Upper lobe of left lung (tissue), 6 donors: ENCODE measurements around the gene ZSCAN31. TPM values are rescaled to one million over a fixed set of nuclear protein-coding genes. Genes with fewer than 3 reads are reported as not detected.

Experiments used
- ATAC-seq, 2 donors: fragments of 200-7000 bp; cut with Tn5 transposase; one replicate each; pipeline ENCODE4 v1.9.1; 2022; ENCODE audit warnings: mild to moderate bottlenecking in 2 of 2, moderate library complexity in 2 of 2; ENCODE audit not compliant: low FRiP score in 2 of 2
- DNase-seq, 2 donors: peaks; one replicate each; pipeline ENCODE4 v3.0.0-alpha.2; 2019 to 2020
- H3K27ac ChIP-seq, 4 donors: fragments of 200-600 bp; sonication (generic); one replicate each; pipeline ENCODE4 v1.5.1; 2016 to 2019
- H3K27me3 ChIP-seq, 4 donors: fragments of 200-600 bp; sonication (generic); one replicate each; pipeline ENCODE4 v1.5.1; 2017 to 2019
- H3K36me3 ChIP-seq, 4 donors: fragments of 200-600 bp; sonication (generic); one replicate each; pipeline ENCODE4 v1.5.1; 2016 to 2019
- H3K4me1 ChIP-seq, 4 donors: fragments of 200-600 bp; sonication (generic); one replicate each; pipeline ENCODE4 v1.5.1; 2018 to 2019
- H3K4me3 ChIP-seq, 4 donors: fragments of 200-600 bp; sonication (generic); one replicate each; pipeline ENCODE4 v1.5.1; 2017 to 2019; ENCODE audit warnings: mild to moderate bottlenecking in 2 of 4, moderate library complexity in 1 of 4
- H3K9me3 ChIP-seq, 4 donors: fragments of 200-600 bp; sonication (generic); one replicate each; pipeline ENCODE4 v1.5.1; 2018 to 2019
- EP300 ChIP-seq, 4 donors: sonication (generic); formaldehyde crosslinking; IDR thresholded peaks; one replicate each; pipeline ENCODE4 v1.5.1; 2017; ENCODE audit warnings: antibody characterized with exemption in 4 of 4, control low read depth in 2 of 4
- POLR2A ChIP-seq, 4 donors: fragments of 450-650 bp; IDR thresholded peaks; one replicate each; pipeline ENCODE4 v1.5.1; 2016 to 2017; ENCODE audit warnings: antibody characterized with exemption in 4 of 4, mild to moderate bottlenecking in 2 of 4
- POLR2AphosphoS5 ChIP-seq, 2 donors: sonication (generic); formaldehyde crosslinking; IDR thresholded peaks; one replicate each; pipeline ENCODE4 v1.5.1; 2017; ENCODE audit warnings: antibody characterized with exemption in 2 of 2
- WGBS, 2 donors: methylation state at CpG; one replicate each; pipeline ENCODE4 v1.1.5; 2017 to 2018; 5-methylcytosine and 5-hydroxymethylcytosine counted together
- total RNA-seq, 6 donors: library from RNA; depleted of rRNA in 4 of 6; stranded (reverse); fragments of >200 nt in 4 of 6; gene quantifications; one replicate each; pipeline versions ENCODE4 v1.1.0 to v1.2.1, GENCODE V29; 2016 to 2021
- TF ChIP-seq, protein P1 (sequence below), 6 experiments: fragments of 450-650 bp in 4 of 6; fragments of 200-600 bp in 2 of 6; sonication (generic) in 2 of 6; IDR thresholded peaks; one replicate each; pipeline ENCODE4 v1.5.1; 2016 to 2019; ENCODE audit warnings: antibody characterized with exemption in 6 of 6
- donor health status: DM: no; HTN: no; CAD: no; lungs with moderate emphysema.
- donor health status: DM: no; HTN: yes; CAD: no; lungs with severe emphysema.

The ZSCAN31 gene
- total RNA-seq, 6 donors from 2014 or later = 11.5 to 33.5 (median 18.6) TPM

GRCh38 chr6:28378644-28379043 is 42.7 kb upstream of the ZSCAN31 start:
- DNase-seq = no peak
- no peak for ATAC-seq
- TF ChIP-seq POLR2AphosphoS5 (IDR thresholded peaks at IDR 0.05) (no peak), POLR2A (IDR thresholded peaks at IDR 0.05) (no peak), EP300 (IDR thresholded peaks at IDR 0.05) (no peak)
- TF ChIP-seq, protein P1, sequence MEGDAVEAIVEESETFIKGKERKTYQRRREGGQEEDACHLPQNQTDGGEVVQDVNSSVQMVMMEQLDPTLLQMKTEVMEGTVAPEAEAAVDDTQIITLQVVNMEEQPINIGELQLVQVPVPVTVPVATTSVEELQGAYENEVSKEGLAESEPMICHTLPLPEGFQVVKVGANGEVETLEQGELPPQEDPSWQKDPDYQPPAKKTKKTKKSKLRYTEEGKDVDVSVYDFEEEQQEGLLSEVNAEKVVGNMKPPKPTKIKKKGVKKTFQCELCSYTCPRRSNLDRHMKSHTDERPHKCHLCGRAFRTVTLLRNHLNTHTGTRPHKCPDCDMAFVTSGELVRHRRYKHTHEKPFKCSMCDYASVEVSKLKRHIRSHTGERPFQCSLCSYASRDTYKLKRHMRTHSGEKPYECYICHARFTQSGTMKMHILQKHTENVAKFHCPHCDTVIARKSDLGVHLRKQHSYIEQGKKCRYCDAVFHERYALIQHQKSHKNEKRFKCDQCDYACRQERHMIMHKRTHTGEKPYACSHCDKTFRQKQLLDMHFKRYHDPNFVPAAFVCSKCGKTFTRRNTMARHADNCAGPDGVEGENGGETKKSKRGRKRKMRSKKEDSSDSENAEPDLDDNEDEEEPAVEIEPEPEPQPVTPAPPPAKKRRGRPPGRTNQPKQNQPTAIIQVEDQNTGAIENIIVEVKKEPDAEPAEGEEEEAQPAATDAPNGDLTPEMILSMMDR (IDR thresholded peaks at IDR 0.05) = no peak
- H3K9me3 ChIP-seq = no peaks in the 10 kb centered on the region
- H3K4me3 ChIP-seq = no peak overlapping the region
- peaks cover 8 to 17% (median 9%) of the 10 kb centered on the region in 4 donors for H3K4me1 ChIP-seq
- H3K27me3 ChIP-seq = no peaks in the 10 kb centered on the region
- peaks cover 0 to 39% (median 4%) of the 10 kb centered on the region in 4 donors for H3K36me3 ChIP-seq
- no peak overlapping the region for H3K27ac ChIP-seq

DNA sequence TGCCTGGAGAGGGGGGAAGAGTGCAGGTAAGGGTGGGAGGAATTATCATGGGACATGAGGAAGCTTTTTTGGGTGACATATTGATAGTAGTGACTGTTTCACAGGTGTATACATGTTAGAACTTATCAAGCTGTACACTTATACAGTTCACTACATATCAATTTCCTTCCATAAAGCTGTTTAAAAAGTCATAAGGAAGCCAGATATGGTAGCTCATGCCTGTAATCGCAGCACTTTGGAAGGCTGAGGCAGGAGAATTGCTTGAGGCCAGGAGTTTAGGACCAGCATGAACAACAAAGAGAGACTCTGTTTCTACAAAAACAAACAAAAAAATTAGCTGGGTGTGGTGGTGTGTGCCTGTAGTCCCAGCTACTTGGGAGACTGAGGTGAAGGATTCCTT is 41.9 kb upstream of the ZSCAN31 start:
- TF ChIP-seq POLR2AphosphoS5 (IDR thresholded peaks at IDR 0.05) = no peak
- TF ChIP-seq, protein P1 (IDR thresholded peaks at IDR 0.05) = no peak
- no peak for TF ChIP-seq EP300 (IDR thresholded peaks at IDR 0.05)
- TF ChIP-seq POLR2A (IDR thresholded peaks at IDR 0.05) = no peak
- WGBS, 2 donors = 89 to 96% methylated on average over 1 of the region's 1 CpG
- peaks cover 0 to 39% (median 4%) of the 10 kb centered on the region in 4 donors for H3K36me3 ChIP-seq

DNA sequence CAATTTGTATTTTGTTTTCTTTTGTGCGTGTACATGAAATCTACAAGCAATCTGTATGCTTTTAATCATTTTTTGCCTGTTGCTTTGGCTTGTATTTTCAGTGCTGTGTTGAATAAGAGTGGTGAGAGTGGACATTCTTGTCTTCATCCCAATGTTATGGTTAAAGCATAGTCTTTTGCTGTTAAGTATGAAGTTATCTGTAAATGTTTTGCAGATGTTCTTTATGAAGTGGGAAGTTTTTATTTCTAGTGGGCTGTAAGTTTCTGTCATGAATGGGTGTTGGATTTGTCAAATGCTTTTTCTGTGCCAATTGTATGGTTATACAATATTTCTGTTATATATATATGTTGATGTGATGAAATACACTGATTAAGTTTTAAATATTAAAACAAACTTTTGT is 38.0 kb upstream of the ZSCAN31 start:
- DNase-seq = no peak
- Histone ChIP-seq H3K9me3 (no peaks in the 10 kb centered on the region), H3K4me3 (no peak overlapping the region), H3K27me3 (no peaks in the 10 kb centered on the region), H3K36me3 (peaks cover 0 to 14% (median 0%) of the 10 kb centered on the region in 4 donors), H3K4me1 (no peaks in the 10 kb centered on the region), H3K27ac (no peak overlapping the region)
- TF ChIP-seq, protein P1 (IDR thresholded peaks at IDR 0.05) = no peak
- TF ChIP-seq EP300 (IDR thresholded peaks at IDR 0.05) = no peak
- no peak for TF ChIP-seq POLR2AphosphoS5 (IDR thresholded peaks at IDR 0.05)
- no peak for TF ChIP-seq POLR2A (IDR thresholded peaks at IDR 0.05)
- ATAC-seq = no peak
- 94 to 95% methylated on average over 1 of the region's 1 CpG for WGBS, 2 donors

More for the DNA sequence above, 41.9 kb upstream of the ZSCAN31 start:
- H3K27me3 ChIP-seq = no peaks in the 10 kb centered on the region
- no peak for DNase-seq
- no peaks in the 10 kb centered on the region for H3K9me3 ChIP-seq
- H3K4me1 ChIP-seq = peaks cover 6 to 15% (median 8%) of the 10 kb centered on the region in 4 donors
- ATAC-seq = no peak
- H3K27ac ChIP-seq = no peak overlapping the region
- no peak overlapping the region for H3K4me3 ChIP-seq

- 86 to 89% methylated on average over 9 of the region's 9 CpGs for WGBS, 2 donors
- TF ChIP-seq, protein P1 (IDR thresholded peaks at IDR 0.05) = no peak
- TF ChIP-seq EP300 (IDR thresholded peaks at IDR 0.05) (no peak), POLR2AphosphoS5 (IDR thresholded peaks at IDR 0.05) (no peak), POLR2A (IDR thresholded peaks at IDR 0.05) (no peak)
- H3K4me1 ChIP-seq = no peaks in the 10 kb centered on the region
- H3K36me3 ChIP-seq = peaks cover 0 to 7% (median 0%) of the 10 kb centered on the region in 4 donors
- H3K27ac ChIP-seq = no peak overlapping the region
- H3K4me3 ChIP-seq = no peak overlapping the region
- ATAC-seq (no peak), DNase-seq (no peak)
- H3K27me3 ChIP-seq = no peaks in the 10 kb centered on the region
- no peaks in the 10 kb centered on the region for H3K9me3 ChIP-seq
These were observed 35.9 kb upstream of the ZSCAN31 start for GRCh38 chr6:28371706-28372451.

- 93 to 100% methylated on average over 1 of the region's 1 CpG for WGBS, 2 donors
- H3K4me1 ChIP-seq = no peaks in the 10 kb centered on the region
- ATAC-seq (no peak), DNase-seq (no peak)
- no peaks in the 10 kb centered on the region for H3K9me3 ChIP-seq
- TF ChIP-seq EP300 (IDR thresholded peaks at IDR 0.05) = no peak
- TF ChIP-seq, protein P1 (IDR thresholded peaks at IDR 0.05) = no peak
- TF ChIP-seq POLR2AphosphoS5 (IDR thresholded peaks at IDR 0.05) = no peak
- TF ChIP-seq POLR2A (IDR thresholded peaks at IDR 0.05) = no peak
- peaks cover 0 to 12% (median 1%) of the 10 kb centered on the region in 4 donors for H3K36me3 ChIP-seq
- H3K27me3 ChIP-seq = no peaks in the 10 kb centered on the region
- no peak overlapping the region for H3K4me3 ChIP-seq
- no peak overlapping the region for H3K27ac ChIP-seq
These were observed 35.3 kb upstream of the ZSCAN31 start for GRCh38 chr6:28371280-28371679.
